ENCODE results near the gene NTM.

- no peak for TF ChIP-seq POLR2A (IDR thresholded peaks at IDR 0.05)
- TF ChIP-seq, protein P1, sequence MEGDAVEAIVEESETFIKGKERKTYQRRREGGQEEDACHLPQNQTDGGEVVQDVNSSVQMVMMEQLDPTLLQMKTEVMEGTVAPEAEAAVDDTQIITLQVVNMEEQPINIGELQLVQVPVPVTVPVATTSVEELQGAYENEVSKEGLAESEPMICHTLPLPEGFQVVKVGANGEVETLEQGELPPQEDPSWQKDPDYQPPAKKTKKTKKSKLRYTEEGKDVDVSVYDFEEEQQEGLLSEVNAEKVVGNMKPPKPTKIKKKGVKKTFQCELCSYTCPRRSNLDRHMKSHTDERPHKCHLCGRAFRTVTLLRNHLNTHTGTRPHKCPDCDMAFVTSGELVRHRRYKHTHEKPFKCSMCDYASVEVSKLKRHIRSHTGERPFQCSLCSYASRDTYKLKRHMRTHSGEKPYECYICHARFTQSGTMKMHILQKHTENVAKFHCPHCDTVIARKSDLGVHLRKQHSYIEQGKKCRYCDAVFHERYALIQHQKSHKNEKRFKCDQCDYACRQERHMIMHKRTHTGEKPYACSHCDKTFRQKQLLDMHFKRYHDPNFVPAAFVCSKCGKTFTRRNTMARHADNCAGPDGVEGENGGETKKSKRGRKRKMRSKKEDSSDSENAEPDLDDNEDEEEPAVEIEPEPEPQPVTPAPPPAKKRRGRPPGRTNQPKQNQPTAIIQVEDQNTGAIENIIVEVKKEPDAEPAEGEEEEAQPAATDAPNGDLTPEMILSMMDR (IDR thresholded peaks at IDR 0.05) = no peak
Measured at GRCh38 chr11:132115454-132115853, 745.0 kb downstream of the NTM start.
